GM21737 (cell line): Measurements from ENCODE around the gene OSER1.

ENCODE experiments used
- ATAC-seq: cut with Tn5 transposase; IDR thresholded peaks from one replicate; pipeline ENCODE4 v1.9.1; 2021; ENCODE audit warnings: mild to moderate bottlenecking, moderate library complexity; ENCODE audit not compliant: unreplicated experiment

The OSER1 gene

GRCh38 chr20:44228465-44229258 lies 18.1 kb upstream of the OSER1 start:
- ATAC-seq: no peak

- ATAC-seq: no peak
These were observed 14.1 kb upstream of the OSER1 start for GRCh38 chr20:44224637-44225036.

- no peak for ATAC-seq
These were observed 13.2 kb upstream of the OSER1 start for GRCh38 chr20:44223721-44224120.

DNA sequence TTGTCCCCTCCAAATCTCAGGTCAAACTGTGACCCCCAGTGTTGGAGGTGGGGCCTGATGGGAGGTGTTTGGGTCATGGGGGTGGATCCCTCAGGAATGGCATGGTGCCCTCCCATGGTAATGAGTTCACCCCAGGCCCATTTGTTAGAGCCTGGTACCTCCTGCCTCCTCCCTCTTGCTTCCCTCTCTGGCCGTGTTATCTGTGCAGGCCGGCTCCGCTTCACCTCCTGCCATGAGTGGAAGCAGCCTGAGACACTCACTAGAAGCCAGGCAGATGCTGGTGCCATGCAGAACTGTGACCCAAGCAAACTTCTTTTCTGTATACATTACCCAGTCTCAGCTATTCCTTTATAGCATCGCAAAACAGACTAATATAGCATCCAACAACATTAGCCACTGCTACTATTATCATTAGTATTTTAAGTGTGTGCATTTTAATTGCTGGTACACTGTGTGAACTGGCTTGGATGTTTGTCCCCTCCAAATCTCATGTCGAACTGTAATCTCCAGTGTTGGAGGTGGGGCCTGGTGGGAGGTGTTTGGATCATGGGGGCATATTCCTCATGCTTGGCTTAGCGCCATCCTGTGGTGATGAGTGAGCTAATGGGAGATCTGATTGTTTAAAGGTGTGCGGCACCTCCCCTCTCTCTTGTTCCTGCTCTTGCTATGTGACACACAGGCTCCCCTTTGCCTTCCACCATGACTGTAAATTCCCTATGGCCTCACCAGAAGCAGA lies 12.2 kb upstream of the OSER1 start:
- no peak for ATAC-seq

- no peak for ATAC-seq
These were observed 11.5 kb upstream of the OSER1 start for GRCh38 chr20:44222027-44222426.

DNA sequence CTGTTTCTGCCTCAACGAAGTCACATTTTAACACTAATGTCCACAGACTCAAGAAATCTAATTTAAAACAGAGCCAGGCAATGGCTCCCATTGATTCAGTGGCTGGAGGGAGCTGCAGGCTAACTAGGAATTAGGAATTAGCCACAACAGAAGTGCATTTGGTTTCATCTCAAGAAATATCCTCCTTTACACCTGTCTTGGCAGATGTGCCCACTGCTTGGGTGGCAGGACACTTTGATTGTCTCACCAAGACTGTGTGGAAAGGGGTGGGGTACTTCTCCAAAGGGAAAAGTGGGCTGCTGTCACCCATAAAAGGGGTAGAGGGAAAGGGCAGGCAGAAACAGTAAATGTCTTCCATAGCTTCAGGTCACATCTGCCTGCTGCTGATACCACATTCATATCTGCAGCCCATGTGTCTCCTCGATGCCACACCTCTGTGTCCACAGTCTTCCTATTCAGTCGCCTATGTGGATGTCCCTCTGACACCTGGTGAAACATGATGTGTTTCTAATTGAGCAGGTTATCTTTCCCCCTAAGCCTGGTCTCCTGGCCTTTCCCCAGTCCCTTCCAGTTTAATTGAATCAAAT lies 10.9 kb upstream of the OSER1 start:
- no peak for ATAC-seq

DNA sequence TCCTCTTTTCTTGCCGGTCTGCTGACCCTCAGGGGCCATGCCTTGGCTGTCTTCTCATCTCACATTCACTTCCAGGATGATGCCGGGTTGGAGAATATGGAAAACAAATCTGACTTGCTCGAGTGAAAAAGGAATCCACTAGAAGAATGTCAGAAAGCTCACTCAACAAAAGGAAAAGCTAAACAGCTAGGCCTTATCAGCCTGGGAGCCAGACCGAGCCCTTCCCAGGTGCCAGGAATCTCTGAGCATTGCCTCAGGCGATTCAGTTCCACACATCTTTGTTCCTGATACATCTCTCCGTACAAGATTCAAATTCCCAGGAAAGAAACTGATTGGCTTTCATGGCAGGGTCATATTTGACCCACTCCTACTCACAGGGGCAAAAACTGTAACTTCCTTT lies 9.2 kb upstream of the OSER1 start:
- no peak for ATAC-seq

DNA sequence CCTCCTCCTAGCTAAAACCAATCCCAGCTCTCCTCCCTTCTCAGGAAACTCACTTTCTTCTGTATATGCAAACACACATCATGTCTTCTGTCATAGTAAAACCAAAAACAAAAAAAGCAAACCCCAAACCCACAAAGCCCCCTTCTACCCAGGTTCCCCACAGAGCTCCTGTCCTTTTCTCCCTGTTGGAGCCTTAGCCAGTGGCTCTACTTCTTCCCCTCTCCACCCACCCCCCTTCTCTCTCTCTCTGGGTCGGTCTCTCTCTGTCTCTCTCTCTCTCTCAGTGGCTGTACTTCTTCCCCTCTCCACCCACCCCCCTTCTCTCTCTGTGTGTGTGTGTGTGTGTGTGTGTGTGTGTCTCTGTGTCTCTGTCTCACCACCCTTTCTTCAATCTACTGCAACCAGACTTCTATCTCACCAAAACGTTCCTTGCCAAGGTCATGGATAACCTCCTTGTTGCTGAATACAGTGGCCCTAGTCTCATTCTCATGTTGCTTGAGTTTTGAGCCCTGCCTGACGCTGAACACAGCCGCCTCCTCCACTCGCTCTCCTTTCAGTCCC lies 8.7 kb upstream of the OSER1 start:
- no peak for ATAC-seq

GRCh38 chr20:44218446-44218845 lies 7.9 kb upstream of the OSER1 start:
- no peak for ATAC-seq

DNA sequence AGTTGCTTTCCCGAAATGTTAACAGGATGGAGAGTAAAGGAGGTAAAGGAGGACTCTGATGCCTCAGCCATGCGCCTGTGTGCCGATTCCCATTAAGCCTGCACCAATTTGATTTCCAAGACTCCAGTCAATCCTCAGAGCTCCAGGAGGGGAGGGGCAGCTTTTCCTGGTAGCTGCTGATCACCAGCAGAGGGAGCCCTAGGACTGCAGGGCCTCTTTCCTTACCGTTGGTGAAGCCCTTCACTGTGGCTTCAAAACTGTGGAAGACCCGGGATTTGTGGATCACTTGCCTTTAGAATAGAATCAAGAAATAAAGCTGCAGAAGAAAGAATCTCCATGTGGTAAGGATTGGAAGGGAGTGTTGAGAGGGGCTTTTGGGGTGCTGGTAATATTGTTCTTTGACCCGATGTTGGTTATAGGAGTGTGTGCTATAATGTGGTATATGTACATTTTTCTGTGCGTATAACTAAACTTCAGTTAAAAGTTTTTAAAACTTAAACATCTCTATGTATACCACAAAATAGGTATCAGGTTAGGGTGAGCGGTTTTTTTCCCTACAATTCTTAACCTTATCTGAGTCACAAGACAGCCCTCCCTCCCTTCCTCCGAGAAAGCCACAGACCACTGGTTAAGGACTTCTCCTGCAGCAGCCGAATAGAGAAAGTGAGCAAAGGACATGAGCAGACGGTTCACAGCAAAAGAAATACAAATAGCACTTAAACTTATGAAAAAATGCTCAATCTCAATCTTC lies 6.9 kb upstream of the OSER1 start:
- no peak for ATAC-seq

GRCh38 chr20:44215125-44215524 lies 4.6 kb upstream of the OSER1 start:
- no peak for ATAC-seq

- no peak for ATAC-seq
These were observed 2.2 kb upstream of the OSER1 start for GRCh38 chr20:44212792-44213191.

- ATAC-seq: no peak
These were observed 837 bp upstream of the OSER1 start for GRCh38 chr20:44211177-44212039.

DNA sequence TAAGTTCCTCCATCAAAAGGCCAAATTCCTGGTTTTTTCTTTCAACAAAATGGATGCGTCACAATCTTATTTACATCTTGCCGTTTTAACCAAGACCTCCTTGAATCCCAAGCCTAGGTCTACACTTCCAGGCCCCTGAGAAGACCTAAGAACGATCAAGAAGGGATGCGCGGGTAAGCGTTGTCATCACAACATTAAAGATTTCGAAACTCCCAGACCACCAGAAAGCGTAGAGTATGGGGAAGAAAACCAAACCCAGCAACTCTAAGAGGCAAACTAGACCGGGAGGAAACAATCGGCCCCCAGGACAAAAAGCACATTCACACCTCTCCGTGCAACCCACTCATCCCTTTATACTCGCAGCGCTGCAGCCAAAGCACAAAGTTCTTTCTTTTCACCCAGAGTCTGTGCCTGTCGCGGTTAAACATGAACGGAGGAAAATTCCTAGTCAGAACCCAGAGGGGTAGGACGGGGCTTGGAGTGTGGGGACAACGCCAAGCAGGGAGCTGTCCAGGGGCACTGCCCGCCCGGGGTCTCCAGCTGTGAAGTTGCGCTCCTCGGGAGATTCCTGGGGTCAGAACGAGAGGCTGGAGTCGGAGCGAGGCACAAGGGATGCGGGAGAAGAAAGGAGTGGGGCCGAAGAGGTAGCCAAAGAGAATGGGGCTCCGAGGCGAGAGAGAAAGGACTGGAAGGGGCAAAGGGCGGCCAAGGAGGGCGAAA lies 725 bp downstream of the OSER1 start:
- ATAC-seq: no peak

DNA sequence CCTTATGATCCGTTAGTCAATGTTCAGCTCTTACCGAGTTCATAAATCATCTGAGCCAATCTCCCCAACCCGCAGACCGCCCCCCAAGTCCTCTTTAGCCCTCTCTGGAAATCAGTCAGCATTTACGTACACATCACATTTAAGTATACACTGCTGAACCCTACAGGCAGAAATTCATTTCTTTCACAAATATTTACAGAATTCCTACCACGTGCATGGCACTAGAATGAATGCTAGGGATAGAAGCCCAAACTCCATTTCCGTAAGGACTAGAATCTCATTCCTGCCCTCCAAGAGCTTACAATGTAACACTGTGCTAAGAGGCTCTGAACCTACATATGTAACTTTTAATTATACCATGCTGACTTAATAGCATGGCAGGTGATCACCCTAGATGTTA lies 1.8 kb downstream of the OSER1 start:
- no peak for ATAC-seq

- ATAC-seq: no peak
These were observed 2.4 kb downstream of the OSER1 start for GRCh38 chr20:44208165-44208564.

- no peak for ATAC-seq
These were observed 3.3 kb downstream of the OSER1 start for GRCh38 chr20:44207126-44207723.

DNA sequence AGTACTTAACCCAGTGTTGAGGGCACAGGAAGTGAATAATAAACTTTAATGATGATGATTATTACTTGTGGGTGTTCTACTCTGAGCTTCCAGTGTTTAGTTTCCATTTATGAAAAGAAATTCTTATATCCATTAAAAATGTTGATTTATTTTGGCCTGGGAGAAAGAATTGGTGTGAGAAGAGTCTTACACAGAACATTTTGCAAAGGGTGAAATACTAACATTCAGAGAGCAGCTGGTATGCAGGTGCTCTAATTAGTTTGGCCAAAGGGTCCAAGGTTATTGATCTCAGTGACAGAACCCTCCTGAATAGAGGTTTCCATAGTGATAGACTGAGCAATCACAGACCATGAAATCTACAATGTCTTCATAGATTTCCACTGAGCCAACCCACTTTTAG lies 4.4 kb downstream of the OSER1 start:
- no peak for ATAC-seq

- no peak for ATAC-seq
These were observed 5.7 kb downstream of the OSER1 start for GRCh38 chr20:44204832-44205215.
